GM19395 (cell line): ENCODE results near the gene MISP3.

ENCODE experiments used
- ATAC-seq: cut with Tn5 transposase; IDR thresholded peaks from one replicate; pipeline ENCODE4 v1.9.1; 2021; ENCODE audit warnings: mild to moderate bottlenecking, moderate library complexity; ENCODE audit not compliant: unreplicated experiment

The MISP3 gene

DNA sequence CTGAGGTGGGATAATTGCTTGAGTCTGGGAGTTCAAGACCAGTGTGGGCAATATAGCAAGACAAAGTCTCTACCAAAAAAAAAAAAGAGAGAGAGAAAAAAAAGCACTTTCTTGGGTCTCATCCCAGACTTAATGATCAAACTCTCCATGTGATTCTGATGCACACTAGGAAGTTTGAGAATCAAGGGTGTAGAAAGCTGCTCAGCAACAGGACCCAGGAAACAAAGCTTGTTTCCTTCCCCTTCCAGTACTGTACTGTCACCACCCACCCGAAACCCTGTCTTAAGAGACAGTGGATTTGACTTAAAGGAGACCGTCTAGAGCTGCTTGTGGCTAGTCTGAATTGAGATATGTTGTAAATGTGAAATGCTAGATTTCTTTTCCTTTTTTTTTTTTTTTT, 5.8 kb downstream of the MISP3 start:
- no peak for ATAC-seq

DNA sequence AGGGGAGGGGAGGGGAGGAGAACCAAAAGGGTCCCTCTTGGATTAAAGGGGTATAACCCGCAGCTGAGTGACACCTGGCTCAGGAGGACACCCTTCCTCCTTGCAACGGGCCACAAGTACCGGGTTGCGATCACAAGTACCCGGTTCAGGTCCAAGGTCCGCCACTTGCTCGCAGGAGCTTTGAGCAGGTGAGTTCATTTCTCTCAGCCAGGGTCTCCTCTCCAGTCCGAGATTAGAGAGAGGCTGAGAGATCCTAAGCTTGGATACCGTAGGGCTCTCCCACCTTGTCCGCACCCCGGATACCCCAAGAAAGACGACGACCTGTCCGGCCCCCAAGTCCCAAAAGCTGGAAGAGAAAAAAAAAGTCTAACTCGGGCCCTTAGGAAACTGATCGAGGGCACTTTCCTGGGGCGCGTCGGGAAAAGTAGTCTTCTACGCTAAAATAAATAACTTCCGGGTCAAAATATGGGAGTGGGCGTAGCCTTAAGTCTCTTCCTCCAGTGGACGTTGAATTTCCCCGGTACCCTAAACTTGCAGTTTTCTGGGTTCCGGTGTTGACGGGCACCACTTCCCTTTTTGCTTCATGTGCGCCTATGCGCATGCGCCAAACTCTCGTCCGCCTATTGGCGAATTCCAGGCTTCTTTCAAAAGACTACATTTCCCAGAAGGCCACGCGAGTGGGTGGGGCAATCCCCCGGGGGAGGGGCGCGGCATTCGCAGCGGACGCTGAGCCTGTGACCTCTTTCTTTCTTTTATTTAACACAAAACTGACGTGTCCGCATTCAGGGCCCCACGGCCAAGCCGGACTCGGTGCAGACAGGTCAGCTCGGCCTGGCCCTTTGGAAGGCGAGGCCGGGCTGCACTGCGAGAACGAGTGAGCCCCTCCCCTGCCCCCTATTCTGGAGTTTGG, 8.6 kb downstream of the MISP3 start:
- peak; percentile 83 for ATAC-seq

DNA sequence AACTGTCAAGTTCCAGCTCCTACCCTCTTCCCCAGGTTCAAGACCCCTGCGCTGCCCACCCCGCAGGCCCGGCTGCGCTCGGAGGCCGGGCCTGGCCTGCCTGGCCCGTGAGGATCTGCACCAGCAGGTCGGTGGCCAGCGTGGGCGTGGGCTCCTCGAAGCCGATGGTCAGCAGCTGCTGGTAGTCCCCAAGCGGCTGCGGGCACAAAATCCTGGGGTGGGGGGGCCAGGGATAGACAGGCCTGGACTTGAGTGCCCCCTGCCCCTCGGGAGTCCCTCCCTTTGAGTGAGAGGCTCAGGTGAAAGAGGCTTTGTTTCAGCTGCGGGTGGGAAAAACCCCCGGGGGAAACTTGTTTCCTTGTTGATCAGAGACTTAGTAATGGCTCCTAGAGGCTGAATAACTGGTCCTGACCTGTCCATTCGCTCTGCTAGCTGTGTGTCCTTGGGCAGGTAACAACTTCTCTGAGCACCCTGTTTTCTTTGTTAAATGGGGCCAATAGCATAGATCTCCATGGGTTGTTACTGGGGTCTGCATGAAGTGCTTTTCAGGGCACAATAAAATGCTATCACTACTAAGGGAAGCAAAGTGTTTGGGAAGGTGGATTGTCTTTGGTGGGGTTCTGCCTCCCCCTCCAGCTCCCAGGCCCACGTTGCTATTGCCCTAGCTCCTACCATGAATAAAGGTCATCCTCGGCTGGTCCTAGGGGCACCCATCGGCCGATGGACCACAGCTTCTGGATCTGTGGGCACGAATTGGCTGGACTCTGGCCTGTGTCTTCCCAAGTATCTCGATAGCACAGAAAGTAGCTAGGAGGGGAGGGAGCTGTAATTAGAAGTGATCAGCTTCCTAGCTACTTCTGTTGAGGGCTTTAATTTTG, 9.4 kb downstream of the MISP3 start:
- peak; percentile 13 for ATAC-seq

DNA sequence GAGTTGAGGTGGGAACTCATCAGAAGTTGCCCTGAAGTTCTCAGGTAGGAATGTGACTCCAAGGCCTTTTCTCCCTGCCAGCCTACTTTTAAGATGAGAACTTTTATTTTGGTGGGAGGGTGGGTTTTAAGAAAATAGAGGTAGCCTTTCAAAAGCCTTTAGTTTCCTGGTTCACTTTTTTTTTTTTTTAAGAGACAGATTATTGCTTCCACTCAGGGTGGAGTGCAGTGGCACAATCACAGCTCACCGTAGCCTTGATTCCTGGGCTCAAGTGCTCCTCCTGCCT, 10.0 kb downstream of the MISP3 start:
- ATAC-seq, result no peak

DNA sequence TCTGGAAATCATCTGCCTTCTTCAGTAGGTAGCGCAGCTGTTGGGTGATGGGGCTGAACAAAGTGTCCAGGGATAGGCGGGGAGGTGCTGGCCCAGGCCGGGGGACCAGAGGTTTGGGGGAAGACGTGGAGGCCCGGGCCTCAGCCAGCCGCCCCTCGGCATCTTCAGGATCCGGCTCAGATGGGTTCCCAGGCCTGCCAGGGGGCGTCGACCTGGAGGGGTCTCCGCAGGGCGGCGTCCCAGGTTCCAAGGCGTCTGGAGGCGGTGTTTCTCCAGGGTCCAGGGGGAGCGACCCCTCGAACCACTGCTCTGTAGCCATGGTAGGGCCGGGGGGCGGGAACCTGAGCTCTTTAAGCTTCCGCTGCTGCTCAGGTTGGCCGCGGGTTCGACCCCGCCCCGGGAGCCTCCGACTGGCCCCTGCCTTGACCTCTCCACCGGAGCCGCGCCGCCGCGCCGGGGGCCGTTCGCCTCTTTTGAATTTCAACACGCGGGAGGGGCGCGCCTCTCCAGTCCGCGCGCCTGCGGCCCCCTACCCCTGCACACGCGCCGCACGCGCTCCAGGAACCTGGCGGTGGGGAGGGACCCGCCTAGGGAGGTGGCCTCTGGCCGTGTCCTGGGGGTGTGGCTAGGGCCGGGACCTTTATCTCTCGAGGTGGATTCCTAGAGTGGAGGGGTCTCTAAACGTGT, 12.9 kb downstream of the MISP3 start, which contains the start of gene C19orf67:
Gene C19orf67, minus strand, starts transcription at position 475 of the 687 bp plus-strand sequence. Its CDS starts 156 bp downstream, at position 319.
- ATAC-seq, result no peak

DNA sequence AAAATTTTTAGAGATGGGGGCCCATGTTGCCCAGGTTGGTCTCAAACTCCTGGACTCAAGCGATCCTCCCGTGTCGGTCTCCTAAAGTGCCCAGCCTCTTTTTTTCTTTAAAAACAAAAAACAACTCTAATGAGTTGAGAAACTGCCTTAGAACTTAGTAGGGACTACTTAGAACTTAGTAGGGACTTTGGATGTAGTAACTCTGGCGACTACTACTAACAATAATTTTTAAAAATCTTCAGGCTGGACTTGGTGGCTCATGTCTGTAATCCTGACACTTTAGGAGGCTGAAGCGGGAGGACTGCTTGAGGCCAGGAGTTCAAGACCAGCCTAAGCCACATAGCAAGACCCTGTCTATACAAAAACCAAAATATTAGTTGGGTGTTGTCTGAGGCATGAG, 13.5 kb downstream of the MISP3 start:
- no peak for ATAC-seq

DNA sequence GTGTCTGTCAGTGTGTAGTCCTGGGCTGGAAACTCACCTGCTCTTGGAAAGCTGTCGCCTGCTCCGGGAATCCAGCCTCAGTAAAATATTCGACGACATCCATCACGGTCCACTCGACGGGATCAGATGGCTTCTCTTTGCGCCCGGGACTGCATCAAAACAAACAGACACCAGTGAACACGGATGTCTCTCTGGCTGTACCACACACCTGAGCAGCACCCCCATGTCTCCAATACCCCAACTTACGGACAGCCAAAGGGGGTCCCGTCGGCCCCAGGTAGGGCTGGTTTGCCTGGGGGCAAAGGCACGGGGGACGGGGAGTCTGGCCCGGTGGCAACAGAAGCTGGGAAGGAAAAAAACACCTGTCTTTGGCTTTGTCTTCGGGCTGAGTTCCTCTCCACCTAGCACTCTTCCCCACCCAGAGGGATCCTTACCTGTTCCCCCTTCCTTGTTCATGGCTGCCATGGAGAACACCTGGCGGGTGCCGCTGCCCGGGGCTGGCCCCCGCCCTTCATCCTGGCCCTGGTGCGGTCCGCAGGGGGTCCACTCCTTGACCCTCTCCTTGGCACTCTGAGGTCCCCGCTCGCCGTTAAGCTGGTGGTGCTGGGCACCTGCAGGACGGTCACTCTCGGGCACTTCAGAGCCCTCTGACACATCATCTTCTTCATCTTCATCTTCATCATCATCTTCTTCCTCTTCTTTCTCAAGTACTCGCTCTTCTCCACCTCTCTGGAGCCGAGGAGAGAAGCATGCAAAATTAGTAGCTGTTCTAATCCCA, 16.2 kb downstream of the MISP3 start:
- no peak for ATAC-seq

DNA sequence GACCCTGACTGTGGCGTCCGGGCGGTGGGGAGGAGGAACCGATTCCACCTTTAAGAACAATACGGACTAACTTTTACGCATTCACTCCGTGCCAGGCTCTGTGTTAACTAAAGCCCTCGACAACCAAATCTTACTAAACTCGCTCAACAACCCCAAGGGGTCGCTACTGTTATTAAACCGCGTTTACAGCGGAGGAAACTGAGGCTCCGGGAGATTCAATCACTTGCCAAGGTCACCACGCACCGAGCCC, 16.8 kb downstream of the MISP3 start:
- no peak for ATAC-seq

DNA sequence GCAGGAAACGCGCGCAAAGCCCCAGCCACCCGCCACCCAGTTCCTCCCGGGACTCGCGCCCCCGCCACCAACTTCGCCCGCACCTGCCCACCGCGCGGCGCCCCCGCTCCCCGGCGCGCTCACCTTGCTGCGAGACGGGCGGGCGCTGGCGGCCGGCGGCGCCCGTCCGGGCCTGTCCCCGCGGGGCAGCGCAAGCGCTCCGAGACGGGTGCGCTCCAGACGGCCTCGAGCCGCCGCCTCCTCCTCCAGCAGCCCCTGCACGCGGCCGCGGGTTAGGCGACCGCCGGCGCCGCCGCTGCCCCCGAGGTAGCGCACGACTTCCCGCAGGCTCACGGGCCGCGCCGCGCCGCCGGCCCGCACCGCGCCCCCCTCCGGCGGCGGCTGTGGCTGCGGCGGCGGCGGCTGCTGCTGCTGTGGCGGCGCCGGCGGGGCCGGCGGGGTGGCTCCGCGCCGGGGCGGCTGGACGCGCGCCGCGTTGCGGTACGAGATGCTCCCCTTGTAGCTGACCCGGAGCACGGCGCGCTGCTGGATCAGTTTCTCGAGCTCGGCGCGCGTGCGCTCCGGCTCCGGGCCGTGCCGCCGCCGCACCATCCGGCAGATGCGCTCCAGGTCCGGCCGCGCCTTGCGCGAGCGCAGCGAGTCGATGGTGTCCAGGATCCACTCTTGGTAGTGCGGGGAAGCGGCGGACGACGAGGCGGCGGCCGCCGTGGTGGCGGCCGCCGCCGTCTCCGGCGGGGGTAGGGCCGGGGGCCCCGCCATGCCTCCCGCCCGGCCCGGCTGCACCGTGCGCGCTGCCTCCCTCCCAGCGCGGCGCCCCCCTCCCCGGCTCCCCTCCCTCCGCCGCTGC, 17.3 kb downstream of the MISP3 start:
- no peak for ATAC-seq

DNA sequence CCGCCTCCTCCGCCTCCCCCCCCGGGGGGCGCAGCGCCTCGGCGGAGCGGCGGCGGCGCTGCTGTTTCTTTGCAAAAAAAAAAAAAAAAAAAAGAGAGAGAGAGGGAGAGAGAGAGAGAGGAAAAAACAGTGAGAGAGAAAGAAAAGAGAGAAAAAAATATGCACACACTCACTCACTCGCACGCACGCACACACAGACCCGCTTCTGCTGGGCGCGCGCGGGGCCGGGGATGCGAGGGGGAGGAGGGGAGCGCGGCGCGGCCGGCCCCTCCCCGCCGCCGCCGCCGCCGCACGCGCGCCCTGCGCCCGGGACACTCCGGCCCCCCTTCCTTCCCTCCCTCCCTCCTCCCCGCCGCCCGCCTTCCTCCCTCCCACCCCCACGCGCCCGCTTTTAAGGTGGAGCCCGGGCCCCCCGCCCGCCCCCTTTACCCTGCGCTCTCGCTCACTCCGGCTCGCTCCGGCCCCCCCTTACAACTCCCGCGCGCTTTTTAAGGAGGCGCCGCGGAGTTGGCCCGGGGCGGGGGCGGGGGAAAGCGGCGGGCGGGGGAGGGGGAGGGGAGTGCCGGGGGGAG, 18.0 kb downstream of the MISP3 start, which contains the start of gene SAMD1:
Gene SAMD1, minus strand, starts transcription at position 243 of the 572 bp plus-strand sequence.
- peak; percentile 27 for ATAC-seq

DNA sequence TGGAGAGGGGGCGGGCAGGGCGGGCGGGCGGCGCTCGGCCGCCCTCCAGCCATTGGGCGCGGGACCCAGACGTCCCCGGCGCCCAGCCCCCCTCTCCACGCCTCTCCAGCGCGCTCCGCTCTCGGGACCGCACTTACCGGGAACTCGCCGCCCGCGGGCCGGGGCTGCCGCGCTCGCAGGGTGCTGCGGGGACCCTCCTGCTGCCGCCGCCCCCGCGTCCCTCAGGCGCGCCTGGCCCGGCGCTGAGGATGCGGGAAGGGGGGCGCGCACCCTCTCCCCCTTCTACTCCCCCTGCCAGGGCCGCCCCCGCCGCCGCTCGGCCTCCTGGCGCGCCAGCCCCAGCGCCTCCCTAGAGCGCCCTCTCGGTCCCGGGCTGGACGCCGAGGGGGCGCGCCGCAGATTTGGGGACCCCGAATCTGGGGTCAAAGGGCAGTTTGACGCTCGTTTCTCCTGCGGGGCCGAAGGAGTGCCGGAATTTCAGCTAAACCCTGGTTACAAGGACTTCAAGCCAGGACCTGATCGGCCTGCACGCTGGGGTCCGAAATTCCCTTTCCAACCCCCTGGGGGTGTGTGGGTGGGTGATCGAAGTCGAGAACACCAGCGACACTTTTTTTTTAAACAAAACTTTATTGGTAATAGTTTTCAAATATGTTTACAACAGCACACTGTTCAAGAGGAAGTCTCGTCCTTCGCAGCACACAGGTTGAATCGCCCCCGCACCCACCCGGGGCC, 18.7 kb downstream of the MISP3 start:
- ATAC-seq, result peak; percentile 46

DNA sequence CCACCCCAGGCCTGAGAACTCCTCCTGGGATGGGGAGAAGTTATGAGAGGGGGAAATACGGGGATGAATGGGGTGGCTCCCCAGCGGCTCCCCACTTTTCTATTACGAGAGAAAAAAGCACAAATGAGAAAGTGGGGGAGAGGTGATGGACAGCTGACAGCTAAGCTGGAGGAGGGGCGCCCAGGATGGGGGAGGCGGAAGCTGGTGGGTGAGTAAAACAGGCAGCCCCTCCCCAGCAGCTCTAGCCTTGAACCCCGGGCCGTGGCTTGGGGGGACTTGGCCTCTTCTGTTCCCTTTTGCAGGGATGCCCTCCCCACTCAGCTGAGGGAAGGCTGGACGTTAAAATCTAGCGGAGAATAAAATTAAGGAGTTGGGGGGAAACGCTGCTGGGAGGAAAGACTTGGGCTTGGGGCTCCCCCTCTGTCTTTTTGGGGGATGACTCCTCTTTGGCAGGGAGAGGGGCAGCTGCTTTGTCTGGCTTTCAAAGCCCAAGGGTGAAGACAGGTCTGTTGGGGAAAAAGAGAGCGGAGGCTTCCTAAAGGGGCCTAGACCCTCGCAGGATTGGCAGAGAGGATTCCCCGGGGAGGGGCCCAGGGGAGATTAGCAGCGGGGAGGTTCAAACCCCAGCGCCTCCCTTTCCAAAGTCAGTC, 19.4 kb downstream of the MISP3 start:
- ATAC-seq, result peak; percentile 31

DNA sequence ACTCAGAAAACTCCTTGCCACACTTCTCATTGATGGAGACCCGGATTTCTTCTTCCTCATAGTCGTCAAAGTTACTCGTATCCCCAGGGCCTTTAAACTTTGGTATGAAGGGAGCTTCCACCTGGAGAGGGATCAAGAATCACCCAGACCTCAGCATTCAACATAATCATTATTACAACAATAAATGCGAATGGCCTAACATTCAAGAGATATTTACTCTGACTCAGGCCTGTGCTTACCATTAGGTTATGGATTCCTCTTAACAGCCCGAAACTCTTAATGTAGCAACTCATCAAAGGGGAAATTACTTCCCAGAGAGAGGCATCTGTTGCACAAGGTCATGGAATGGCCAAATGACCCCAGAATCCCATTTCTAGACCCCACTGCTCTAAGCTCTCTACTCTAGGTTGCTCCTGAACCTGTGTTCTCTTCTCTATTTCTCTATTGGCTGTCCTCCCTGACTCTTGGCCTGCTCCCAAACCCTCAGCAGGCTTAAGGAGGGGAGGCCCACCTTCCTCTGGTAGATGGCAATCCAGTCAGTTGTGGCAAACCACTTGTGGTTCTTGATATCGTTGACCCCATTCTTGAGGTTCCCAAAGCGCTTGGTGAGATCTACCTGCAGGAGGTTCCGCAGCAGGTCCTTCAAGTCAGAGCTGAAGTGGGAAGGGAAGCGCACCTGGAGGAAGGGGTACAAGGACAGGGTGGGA, 20.7 kb downstream of the MISP3 start:
- ATAC-seq, result no peak

DNA sequence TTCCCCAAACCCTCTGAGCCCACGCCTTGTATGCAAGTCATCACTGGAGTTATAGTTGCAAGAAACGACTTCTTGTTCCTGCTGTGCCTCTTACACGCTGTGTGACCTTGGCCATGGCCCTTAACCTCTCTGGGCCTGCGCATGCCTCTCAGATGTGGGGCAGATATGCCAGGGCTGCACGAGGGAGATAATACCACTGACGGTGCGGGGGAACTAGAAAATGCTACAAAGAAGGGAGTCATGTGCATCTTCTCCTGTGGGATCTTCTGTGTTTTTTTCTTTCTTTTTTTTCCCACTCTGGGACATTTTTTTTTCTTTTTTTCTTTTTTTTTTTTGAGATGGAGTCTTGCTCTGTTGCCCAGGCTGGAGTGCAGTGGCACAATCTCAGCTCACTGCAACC, 22.3 kb downstream of the MISP3 start:
- ATAC-seq, result no peak

DNA sequence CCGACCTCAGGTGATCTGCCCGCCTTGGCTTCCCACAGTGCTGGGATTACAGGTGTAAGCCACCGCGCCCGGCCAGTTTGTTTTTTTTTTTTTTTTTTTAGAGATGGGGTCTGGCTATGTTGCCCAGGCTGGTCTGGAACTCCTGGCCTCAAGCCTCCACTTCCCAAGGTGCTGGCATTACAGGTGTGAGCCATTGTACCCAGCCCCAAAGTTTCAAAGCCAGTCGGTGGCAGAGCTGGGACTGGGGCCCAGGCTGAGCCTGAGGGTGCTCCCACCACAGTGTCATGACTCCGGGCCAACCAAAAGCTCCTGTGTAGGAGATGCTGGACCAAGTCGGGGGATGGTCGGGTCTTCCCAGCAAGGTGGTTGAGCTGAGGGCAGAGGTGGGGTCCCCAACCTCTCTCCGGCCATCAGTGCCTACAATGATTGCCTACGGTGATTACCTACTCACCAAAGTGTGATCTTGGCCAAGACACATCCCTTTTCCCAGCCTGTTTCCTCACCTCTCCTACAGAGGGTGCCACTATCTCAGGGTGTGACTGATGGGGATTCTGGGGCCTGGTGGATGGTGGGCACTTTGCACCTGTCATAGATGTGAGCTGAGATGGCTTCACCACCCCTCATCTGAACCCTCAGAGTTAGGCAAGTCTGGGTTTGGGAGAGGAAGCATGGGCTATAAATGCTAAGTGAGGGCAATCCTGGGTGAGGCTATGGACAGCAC, 23.8 kb downstream of the MISP3 start:
- no peak for ATAC-seq

DNA sequence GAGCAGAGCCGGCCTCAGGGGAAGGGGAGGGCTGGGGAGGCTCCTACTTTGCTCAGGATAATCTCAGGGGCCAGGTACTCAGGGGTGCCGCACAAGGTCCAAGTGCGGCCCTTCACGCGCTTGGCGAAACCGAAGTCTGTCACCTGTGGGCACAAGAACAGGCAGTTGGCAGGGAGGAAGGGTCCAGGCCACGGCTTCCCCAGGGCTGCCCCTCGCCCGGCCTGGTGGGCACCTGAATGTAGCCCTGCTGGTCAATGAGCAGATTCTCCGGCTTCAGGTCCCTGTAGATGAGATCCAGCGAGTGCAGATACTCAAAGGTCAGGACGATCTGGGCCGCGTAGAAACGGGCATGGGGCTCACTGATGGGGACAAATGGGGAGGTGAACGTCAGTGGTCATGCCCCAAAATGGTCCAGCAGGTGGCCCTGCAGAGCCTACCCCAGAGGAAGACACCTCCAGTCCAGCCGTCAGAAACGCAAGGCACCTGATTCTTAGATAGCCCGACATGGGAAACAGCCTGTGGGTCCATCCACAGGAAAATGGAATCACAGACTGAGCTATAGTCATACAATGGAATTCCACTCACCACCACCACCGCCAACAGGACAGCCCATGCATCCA, 25.1 kb downstream of the MISP3 start:
- ATAC-seq, result no peak
